Stimulated activated CD4-positive, alpha-beta T cell treated with anti-CD3 and anti-CD28 coated beads, Interleukin-1b, Interleukin-23, amount 100 ng/mL, for 1 hour (primary cell): ENCODE results near the gene CACNA1E.

Experiments used
- DNase-seq, 2 donors: peaks; one replicate each; pipeline ENCODE4 v3.0.0-alpha.2; 2020; ENCODE audit warnings: low read depth in 2 of 2

Gene CACNA1E

DNA sequence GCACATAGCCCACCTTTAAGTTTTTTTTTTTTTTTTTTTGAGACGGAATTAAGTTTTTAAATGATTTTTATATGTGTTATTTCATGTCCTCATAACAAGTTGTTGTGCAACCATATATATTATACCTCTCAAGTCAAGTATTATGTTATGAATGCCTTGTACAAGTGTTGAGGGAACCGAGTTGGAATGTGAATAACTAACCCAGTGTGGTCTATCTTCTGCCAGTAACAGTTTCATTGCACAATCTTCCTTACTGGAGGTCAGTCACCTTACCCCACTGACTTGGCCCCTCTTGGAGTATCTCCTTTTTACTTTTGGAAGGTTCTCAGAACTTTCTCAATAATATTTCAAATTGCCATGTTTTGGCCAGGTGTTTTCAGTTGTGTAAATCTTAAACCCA is 201.9 kb downstream of the CACNA1E start:
- DNase-seq, result no peak

DNA sequence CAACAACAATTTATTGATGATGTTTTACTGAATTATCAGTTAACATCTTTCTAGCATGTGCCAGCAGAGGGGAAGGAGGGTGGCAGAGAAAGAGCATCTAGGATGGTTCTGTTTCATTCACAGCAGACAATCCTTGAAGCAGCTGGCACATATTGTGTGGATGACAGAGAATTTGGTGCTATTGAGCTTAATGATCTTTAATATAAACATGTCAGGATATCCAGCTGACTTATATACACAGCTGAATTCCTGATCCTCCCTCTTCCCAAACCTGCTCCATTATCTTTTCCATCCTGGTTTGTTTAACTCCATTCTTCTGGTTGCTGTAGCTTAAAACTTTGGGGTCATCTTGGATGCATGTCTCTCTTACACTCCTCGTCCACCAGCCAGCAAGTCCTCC is 218.6 kb downstream of the CACNA1E start:
- no peak for DNase-seq

DNA sequence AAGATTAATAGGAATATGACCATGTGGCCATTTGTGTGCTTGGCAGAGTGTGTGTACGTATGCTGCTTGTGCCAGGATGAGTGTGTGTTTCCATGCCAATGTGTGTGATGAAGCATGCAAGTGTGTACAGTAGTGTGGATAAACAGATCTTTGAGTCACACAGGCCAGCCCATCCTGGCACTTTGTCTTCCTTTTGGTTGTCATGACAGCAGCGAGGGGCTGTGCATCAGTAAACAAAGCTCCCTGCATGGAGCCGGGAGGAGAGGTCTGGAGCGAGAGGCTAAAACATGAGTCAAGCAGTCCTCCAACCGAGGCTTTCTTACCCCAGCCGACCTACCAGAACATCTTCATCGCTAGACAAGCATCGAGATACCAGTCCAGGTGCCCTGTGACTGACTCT is 221.2 kb downstream of the CACNA1E start:
- DNase-seq, result no peak

DNA sequence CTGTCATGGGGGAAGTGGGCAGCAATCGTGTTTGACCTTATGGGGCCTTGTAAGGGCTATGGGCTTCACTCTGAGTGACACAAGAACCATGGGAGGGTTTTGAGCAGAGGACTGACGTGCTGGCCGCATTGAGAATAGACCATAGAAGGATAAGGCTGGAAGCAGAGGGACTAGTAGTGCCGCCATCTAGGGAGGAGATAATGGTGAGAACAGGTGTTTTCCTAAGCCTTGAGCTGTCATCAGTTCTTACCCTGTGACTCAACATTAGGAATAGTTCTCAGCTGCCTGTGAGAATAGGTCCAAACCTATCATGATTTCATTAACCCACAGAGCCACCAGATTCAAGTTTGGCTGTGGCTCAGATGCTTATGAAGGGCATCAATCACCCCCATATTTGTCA is 228.5 kb downstream of the CACNA1E start:
- no peak for DNase-seq

DNA sequence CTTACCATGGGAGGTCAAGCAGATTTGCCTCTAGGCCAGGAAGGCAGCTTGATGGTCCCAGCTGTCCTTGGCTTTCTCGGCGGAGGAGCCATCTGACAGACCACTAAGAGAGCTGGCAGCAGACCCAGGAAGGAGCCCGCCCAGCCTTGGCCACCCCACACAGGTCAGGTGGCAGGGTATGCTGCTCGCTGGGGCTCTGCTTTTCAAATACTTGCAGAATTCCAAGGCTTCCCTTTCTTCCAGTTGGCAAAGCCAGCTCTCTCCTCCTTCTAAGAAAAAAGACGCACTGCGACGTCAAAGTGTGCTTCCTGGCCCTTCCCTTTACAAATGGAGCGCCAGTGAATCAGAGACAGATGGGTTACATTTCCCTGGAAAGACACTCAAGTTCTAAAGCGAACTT is 229.4 kb downstream of the CACNA1E start:
- no peak for DNase-seq

DNA sequence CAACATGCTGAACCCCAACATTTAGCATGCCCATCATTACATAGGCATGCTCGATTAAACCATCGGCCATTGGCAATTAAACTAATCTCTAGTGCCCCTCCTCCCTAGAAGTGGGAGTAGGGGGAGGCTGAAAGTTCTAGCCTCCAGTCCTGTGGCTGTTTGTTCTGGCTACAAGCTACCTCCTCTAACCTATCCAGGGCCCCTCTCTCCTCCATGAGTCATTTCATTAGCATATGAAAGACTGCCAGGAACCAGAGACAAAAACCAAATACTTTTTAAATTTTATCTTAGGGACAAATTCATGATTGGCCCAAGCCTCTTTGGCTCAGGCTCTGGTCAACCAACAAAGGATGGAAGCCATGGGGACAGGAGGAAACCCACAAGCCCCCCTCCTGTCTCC is 231.1 kb downstream of the CACNA1E start:
- DNase-seq, result no peak

DNA sequence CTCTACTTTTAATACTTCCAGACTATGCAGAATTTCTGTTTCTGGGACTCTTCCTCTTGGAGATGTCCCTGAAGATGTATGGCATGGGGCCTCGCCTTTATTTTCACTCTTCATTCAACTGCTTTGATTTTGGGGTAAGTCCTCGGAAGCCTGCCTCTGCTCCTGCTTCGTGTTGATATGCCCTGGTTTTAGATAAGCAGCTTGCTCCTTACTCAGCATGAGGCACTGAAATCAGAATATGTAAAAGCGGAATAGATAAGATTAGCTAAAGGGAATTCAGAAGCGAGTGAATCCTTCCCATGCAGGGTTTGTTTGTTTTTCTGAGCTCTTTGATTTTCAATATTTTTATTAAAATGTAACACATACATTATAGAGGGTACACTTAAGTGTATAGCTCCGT is 234.7 kb downstream of the CACNA1E start:
- DNase-seq, result no peak

DNA sequence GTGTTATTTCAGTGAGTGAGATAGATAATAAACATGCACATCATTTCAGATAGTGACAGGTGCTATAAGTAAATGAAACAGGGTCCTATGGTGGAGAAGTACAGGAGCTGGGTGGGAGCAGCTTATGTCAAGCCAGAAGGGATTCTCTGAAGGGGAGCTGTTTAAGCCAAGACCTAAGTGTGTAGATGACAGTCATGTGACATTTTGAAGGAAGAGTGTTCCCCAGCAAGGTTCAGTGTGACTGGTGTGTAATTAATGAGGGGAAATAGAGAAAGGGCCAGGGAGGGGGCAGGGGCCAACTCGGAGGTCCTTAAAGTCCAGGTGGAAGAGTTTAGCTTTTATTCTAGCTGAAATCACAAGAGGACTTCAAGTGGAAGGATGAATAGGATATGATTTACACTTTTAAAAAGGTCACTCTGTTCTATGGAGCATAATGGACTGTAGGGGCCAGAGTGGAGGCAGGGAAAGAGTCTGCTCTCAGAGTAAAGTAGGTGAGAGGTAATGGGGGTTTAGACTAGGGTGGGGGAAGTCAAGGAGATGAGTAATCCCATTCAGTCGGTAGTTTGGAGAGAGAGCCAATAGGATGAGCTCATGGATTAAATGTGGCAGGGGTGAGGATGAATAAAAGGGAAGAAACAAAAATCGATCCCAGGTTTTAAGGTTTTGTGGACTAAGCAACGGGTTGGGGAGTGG is 243.1 kb downstream of the CACNA1E start:
- DNase-seq, result no peak

DNA sequence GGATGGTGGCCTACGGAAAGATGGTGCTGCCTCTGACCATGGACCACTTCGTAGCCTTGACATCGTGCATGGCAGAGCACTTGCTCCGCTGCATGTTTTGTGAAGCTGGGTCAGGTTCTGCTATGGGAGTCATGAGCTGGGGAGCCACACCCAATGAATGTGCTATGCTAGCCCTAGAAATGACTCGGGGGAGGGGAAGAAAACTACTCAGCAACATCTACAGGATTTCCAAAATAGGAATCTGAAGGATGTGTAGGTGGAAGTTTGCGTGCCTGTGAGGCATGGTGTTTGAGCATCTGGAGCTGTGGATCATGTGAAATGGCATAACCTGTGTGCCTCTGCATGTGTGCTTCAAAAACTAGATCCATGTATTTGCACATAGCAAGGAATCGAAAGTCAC is 247.3 kb downstream of the CACNA1E start:
- DNase-seq, result no peak

DNA sequence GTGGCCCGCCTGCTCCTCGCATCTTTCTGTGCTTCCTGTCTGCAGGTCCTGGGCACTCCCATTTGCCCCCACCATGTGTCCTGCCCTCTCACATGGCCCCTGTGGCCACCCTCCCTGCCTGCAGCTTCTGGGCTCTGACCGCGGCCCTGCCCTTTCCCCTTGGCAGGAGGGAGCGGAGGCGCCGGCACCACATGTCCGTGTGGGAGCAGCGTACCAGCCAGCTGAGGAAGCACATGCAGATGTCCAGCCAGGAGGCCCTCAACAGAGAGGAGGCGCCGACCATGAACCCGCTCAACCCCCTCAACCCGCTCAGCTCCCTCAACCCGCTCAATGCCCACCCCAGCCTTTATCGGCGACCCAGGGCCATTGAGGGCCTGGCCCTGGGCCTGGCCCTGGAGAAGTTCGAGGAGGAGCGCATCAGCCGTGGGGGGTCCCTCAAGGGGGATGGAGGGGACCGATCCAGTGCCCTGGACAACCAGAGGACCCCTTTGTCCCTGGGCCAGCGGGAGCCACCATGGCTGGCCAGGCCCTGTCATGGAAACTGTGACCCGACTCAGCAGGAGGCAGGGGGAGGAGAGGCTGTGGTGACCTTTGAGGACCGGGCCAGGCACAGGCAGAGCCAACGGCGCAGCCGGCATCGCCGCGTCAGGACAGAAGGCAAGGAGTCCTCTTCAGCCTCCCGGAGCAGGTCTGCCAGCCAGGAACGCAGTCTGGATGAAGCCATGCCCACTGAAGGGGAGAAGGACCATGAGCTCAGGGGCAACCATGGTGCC is 249.1 kb downstream of the CACNA1E start:
- no peak for DNase-seq

DNA sequence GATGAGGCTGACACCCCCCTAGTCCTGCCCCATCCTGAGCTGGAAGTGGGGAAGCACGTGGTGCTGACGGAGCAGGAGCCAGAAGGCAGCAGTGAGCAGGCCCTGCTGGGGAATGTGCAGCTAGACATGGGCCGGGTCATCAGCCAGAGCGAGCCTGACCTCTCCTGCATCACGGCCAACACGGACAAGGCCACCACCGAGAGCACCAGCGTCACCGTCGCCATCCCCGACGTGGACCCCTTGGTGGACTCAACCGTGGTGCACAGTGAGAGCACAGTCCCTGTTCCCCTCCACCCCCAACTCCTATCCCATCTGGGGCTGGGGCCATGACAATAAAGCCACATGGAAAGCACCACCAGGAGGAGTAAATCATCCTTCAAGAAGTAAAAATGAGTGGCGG is 250.2 kb downstream of the CACNA1E start:
- DNase-seq, result no peak

DNA sequence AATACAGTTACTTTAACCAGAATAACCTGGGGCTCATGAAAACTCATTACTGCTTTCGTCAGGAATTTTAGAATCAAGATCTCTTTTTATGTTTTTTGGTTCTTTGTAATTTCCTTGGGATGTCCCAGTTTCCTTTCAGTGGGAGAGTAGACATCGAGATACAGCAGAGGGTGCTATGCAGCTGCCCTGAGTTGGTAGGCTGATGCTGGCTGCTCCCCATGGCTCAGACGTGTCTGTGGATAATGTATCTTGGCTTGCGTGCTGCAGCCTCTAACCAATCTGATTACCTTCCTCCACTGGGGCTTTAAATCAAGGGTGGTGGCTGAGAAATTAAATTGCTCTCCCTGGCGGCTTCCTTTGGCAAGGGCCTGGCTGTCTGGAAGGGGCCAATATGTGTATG is 253.7 kb downstream of the CACNA1E start:
- DNase-seq, result no peak

DNA sequence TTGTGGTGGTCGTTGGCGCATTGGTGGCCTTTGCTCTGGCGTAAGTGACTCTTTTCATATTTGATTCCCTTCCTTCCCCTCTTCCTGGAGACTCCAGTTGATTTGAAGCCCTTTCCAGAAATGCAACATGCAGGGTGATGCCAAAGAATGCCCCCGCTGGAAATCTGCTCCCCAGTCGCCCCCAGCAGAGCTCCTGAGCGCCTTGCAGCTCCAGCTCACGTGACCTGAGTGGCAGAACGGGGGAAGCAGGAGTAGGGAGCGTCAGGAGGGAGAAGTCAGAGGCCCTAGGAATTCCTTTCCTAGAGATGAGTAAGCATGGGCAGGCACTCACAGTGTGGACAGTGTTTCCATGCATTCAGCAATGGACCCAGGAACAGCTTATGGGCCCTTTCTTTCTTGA is 255.9 kb downstream of the CACNA1E start:
- no peak for DNase-seq

DNA sequence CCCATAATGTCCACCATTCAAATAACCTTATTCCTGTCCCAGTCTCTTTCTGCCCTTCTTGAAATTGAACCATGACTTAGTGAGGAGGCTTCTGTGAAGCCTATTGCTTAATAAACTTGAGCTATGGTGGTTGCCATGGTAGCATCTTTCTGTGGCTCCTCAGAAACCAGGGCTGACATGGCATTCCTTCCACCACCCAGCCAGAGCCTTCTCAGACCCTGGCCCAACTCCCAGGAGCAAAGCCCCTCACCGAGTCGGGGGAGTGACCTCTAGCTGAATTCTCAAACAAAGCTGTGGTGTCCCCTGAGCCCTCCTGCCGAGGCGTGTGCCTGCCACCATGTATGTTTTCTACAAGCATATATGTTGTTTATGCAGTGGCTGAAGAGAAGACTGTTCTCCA is 259.1 kb downstream of the CACNA1E start:
- no peak for DNase-seq

DNA sequence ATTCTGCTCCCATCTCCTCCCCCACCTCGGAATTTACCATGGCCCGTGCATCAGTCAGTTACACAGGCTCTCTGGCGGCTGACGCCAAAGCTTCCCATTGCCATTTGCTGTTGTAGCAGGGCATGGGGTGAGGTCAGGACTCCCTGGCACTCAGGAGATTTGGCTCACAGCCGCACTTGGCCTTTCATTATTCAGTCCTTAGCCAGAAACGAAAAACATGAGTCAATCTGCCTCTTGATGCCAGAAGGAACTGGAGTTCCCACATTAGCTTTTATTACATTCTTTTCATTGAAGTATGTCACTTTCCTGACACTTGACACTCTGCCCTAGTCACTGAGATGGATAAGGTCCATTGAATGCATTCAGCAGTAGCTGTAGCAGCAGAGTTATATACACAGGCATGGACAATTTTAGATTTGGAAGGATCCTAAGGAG is 260.6 kb downstream of the CACNA1E start:
- DNase-seq, result no peak

DNA sequence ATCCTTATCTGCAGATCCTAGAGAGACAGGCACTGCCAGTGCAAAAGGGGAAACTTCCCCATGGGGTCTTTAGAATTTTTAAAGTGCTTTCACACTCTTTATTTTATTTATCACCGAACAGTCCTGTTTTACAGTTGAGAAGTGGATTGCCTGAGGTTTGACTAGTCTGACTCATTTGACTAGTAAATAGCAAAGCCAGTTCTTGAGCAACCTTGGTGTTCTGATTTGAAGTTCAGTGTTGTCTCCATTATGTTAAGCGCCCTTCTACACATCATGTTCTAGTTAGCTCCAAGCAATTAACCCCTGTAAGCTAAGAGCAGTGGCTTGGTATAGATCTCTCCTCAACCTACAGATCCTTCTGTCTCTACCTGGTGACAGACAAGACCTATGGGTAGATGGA is 262.9 kb downstream of the CACNA1E start:
- DNase-seq, result no peak

DNA sequence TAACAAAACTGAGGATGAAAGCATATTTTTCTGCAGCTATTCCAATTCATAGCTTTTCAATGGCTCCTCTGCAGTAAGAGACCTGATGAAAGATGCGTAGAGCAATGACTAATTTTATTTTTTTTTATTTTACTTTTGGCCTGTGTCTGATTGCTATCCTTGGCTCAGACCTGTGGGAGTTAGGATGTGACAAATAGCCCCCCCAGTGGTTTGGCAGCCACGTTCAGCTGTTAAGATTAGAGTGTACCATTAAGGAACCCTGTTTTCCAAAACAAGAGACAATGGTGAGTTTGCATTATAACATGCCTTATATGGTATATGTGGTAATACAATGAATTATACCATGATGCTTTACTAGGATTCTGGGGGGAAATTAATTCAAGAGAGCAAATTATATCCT is 264.7 kb downstream of the CACNA1E start:
- no peak for DNase-seq

DNA sequence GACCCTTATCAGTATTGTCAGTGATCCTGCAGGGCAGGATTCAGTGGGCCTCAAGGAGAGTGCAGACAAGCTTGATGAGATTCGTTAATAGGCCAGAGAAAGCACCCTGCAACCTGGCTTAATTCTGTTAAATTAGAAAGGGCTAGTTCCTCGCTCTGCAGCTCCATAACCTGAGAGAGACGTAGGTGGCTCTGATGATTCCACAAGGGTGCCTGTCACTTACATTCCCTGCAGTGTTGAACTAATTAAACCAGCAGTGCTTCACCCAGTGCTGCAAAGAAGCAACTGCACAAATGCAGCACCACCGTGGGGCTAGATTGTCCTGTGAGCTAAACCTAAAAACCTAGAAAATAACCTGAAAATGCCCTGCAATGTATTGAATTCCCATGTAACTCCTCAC is 270.8 kb downstream of the CACNA1E start:
- DNase-seq, result no peak

DNA sequence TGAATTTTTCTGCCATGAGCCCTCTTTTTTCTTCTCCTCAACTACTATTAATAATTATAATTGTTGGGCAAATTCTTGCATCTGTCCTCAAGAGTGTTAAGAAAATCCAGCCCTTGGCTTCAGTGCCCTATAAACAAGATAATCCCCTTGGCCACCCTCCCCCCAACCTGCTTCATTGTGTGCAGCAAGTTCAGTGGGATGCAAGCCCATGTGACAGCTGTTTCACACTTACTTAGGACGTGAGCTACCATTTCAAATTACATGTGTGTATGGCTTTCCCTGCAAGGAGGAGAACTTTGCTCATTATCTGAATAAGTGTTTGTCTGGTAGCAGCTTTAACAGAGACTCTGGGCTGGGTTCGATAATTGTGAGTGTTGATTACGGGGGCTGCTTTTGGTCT is 276.2 kb downstream of the CACNA1E start:
- DNase-seq, result no peak

DNA sequence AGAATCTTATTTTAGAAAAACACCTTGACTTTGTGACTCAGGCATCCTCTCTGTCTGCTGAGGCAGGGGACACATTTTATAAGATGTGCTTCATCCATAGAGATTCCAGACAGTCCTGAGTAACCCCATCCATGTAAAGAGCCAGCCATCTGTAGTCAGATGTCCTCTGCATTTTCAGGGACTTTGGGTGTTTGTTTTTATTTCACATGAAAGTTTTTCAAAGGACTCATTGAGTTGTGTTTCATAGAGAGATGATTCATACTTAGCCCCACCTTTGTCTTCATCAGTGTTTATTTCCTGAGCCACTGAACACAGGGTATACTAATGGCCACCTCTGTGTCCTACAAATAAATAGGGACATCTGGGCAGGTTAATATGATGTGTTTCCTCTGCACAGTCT is 280.4 kb downstream of the CACNA1E start:
- DNase-seq, result no peak

DNA sequence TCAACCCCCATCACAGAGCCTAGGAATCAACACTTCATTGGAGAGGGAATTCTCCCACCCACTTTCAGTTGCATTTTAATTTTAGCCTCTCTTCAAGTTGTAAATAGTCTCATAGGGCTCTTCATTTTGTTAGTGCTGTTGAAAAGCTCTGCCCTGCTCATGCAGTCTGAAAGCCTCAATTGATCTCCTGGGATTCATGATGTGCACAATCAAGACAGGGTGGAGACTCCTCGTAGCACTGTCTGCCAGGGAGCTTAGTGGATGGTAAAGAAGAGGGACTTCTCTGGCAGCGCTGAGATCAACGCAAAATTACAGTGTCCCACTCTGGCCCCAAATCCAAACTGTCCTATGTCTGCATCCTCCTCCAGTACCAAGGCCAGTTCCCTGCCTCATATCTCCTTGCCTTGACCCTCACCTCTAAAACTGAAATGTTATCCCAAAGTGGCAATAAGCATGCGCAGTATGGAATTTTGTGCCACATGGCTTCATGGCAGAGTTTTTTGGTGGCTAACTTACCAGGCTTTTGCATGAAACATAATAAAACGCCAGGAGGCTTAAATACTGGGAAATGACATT is 282.2 kb downstream of the CACNA1E start:
- DNase-seq, result no peak

DNA sequence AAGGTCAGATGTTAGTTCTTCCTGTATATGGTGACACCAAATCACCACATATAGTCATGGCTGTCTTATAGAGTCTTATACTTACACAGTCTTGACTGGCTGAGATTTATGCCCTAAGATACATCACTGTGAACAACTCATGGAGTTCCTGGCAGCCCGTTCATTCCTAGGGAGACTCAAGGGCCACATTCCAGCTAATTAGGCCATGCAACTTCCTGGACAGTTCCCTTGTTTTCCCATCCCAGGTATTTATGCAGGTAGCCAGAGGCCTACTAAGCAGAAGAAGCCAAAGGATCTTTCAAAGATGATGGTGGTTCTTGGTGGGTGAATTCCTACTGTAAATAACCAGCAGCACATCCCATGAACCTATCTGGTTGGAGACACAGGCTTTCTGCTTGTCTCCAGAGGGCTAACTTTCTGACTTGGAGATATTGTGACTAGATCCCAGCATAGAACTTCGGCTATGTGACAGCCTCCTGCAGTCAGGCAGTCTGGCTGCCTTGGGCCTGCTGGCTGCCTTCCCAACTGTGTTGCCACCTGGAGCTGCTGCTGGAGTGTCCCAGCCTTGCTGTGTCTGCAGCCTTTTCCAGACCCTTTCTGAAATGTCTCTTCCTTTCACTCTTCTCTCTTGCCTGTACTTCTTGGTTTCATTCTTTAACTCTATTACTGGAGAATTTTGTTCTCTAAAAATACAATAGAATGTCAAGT is 283.8 kb downstream of the CACNA1E start:
- DNase-seq, result no peak
